Activated T-cell treated with anti-CD3 and anti-CD28 coated beads for 4 hours (primary cell): Measurements from ENCODE around the gene SERPINA5.
"Not testable (repeated sequence)": the region's sequence is repeated elsewhere in the genome, so short reads cannot be mapped to it uniquely, and the experiment has no call there.

Experiments used
- DNase-seq: peaks from one replicate; pipeline ENCODE4 v3.0.0-alpha.2; 2020

The SERPINA5 gene

DNA sequence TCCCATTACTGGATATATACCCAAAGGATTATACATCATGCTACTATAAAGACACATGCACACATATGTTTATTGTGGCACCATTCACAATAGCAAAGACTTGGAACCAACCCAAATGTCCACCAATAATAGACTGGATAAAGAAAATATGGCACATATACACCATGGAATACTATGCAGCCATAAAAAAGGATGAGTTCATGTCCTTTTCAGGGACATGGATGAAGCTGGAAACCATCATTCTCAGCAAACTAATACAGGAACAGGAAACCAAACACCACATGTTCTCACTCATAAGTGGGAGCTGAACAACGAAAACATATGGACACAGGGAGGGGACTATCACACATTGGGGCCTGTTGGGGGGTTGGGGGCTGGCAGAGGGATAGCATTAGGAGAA is 27.7 kb downstream of the SERPINA5 start:
- not testable (repeated sequence) for DNase-seq

DNA sequence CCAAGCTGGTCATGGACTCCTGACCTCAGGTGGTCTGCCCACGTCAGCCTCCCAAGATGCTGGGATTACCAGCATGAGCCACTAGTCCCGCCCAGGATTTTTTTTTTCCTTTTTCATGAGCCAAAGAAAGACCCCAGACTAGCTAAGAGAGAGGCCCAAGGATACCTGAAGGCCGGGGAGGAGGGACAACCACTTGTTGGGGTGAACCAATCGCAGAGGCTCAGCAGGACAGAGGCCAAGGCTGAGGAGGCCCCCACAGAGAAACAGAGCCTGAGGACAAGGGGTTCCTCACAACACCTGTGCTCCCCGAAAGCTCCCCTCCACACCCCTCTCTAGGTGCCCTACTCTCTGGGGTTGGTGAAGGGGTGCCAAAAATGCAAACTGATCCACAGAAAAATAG is 30.0 kb downstream of the SERPINA5 start:
- DNase-seq = no peak

DNA sequence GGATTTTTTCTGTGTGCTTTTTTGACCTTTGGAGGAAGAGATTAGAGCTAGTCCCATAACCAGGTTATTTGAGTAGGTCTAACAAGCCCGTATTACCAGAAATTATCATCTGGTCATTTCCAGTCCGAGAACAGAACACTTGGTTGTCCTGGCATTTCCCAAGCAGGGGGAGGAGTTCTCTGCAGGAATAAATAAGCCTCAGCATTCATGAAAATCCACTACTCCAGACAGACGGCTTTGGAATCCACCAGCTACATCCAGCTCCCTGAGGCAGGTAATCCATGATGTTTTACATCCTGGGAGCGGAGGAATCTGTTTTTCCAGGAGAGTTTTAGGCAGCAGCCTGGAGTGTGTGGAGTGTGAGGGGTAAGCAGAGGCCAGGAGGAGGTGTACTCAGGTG is 30.9 kb downstream of the SERPINA5 start, which contains the start of gene SERPINA3:
TSS of gene SERPINA3 (plus strand) at position 218 of the 400 bp plus-strand sequence. CDS start 2,051 bp downstream, outside the sequence.
- DNase-seq = no peak

DNA sequence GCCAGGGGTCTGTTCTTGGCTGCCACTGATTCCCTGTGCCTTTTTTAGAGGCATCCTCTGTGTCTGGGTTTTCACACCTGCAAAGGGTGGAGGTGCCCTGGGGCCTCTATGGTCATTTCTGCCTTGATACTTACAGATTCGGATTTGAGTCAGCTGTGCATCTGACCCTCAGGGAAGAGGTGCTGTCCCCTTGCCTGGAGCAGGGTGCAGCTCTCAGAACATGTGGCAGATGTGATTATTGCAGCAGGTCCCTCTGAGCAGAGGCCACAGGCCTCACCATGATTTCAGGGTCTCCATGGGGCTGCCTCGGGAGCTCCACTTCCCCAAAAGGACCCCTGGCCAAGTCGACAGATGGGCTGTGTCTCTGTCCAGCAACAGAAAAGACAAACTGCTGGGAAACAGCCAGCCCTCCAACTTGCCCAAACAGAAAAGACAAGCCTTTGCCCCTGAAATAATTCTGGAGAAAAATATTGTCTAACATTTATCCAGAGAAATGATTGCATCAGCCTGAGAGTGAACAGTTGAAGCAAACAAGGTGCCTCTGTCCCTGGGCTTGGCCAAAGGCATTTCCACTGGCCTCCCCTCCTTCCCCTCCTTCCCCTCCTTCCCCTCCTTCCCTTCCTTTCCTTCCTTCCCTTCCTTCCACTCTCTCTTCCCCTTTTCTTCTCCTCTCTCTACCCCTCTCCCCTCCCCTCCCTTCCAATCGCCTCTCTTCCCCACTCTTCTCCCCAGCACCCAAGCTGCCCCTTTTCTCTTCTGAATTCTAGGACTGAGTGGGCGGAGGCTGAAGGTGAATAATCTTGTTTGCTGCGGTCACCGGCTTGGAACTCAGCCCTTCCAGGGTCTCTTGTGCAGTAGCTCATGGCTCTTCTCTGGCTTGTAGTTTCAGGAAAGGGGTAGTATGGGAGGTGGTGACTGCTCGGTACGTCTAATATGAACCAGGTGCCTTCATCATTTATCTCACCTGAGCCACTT is 31.6 kb downstream of the SERPINA5 start:
- no peak for DNase-seq

DNA sequence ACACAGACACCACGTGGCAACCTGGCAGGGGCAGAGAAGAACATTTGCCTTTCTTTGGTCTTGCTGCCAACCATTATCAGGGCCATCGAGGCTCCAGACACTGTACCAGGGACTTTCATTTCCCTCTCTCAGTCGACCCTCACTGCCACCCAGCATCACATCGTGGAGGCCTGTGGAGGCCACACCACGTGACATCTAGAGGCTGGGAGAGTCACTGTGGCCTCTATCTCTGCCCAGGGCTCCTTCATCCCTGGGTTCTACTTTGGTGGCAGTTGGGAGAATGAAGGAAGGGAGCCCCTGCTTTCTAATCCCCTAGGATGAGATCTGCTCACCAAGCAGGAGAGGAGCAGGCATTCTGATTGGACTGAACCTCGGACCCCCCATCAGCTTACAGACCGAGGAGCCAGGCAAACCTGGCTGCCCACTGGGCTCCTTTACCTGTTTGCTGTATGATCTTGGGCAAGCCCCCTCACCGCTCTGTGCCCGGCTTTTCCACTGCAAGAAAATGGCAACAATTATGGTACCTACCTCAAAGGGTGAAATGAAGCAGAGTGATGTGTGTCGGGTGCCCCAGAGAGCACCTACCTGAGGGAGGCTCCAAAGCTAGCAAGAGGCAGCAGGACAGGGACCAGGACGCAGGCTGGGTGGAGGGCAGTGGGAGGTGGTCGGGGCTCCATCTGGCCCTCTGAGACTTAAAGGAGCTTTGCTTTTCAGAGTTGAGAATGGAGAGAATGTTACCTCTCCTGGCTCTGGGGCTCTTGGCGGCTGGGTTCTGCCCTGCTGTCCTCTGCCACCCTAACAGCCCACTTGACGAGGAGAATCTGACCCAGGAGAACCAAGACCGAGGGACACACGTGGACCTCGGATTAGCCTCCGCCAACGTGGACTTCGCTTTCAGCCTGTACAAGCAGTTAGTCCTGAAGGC is 32.8 kb downstream of the SERPINA5 start:
- no peak for DNase-seq

DNA sequence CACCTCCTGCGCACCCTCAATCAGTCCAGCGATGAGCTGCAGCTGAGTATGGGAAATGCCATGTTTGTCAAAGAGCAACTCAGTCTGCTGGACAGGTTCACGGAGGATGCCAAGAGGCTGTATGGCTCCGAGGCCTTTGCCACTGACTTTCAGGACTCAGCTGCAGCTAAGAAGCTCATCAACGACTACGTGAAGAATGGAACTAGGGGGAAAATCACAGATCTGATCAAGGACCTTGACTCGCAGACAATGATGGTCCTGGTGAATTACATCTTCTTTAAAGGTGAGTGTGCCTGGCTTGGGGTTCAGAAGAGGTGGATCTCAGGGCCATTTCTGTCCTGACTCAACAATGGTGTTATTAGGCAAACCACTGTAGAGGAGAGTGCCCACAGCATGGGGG is 33.6 kb downstream of the SERPINA5 start:
- no peak for DNase-seq

DNA sequence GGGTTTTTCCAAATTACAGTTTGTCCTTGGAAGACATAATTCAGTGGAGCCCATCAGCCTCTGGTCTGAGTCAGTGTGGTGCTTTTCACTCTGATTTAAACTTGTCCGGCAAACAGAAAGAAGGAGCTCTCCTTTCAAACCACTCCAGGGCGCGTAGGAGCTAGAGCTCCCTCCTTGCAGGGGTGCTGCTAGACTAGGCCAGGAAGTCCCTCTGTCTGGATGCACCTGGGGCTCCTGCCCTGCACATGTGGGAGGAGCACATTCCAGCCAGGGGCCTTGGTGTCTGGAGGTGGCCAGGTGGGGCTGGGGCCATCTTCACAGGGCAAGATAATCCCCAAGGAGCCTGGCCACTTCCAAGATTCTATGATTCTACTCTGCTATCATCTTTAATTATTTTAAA is 34.0 kb downstream of the SERPINA5 start:
- DNase-seq = no peak

DNA sequence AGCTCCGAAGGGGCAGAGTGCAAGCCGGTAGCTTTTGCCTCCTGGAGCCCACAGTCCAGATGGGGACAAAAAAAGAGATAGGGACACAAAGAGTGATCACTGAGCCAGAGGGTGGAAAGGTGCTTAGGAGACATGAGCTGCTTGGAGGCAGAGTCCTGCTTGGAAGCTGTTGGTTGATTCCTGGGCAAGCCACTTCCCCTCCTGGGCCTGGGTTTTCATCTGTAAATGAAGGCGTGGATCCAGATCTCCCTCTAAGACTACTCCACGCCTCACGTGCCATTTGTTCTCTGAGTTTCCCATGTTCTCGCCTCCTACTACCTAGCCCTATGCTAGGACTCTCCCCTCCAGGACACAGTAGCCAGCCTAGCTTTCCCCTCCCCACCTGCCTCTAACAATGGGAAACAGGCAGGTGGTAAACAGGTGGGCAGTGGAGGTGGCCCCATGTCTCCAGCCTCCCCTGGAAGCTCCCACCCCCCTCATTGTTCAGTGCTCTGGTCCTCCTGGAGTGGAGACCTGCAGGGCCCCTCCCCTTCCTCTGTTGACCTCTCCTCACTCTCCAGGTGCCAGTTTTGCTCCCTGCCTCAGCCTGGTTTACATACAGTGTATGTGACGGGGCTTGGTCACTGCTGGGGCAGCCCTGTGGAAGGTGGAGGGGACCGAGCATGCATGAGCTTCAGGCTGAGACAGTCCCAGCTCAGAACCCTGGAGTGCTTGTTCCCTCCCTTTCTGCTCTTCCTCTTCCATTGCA is 34.8 kb downstream of the SERPINA5 start:
- DNase-seq = no peak

DNA sequence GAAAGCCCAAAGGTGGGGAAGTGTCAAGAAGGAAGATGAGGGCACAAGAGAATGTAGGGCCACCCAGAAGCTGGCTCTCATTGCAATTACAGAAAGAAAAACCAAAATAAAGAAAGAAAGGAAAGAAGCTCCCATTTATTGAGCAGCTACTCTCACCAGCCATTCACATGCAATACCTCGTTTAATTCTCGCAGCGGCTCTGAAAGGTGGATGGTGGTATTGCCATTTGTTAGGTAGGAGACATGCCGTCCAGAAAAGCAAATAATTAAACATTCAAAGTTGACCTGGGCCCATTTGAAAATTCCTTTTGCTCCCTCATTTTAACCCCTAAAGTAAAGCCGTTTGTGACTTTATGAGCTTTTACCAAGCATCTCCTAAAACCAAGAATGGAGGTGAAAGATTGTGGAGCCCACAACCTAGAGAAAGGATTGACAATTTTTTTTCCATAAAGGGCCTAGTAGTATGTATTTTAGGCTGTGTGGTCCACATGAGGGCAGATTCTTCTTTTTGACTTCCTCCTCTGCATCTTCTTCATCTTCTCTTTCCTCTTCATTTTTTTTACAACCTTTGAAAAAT is 36.2 kb downstream of the SERPINA5 start:
- no peak for DNase-seq

DNA sequence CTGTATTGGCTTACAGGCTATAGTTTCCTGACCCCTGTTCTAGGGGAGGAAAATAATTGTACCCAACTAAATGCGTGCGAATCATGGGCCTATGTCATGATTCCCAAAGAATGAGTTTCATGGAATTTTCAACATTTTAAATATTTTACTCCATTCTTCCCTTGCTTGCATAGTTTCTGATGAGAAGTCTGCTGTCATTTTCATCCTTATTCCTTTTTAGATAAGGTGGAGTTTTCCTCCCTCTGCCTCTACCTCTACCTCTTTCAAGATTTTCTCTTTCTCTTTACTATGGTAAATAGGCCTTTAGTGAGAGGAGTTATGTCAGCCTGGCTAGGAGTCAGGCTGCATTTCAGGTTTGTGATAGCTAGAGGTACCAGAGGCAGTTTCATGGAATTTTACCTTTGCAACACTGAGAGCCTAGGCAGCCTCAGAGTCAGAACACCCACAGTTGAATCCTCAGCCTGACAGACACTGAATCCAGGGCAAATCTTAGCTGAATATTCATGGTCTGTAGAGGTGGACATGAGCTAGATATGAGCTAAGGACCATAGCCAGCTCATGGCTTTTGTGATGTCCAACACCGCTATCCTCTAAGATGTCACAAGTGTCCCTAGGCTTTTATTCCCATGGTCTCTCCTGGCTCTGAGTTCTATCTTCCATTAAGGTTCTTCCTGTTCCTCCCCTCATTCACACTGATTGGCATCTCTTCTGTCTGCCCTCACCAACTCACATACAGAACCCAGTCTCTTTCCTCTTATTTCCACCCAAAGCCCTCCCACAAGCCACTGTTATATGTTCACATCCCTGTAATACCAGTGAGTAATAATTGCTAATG is 37.0 kb downstream of the SERPINA5 start:
- no peak for DNase-seq

DNA sequence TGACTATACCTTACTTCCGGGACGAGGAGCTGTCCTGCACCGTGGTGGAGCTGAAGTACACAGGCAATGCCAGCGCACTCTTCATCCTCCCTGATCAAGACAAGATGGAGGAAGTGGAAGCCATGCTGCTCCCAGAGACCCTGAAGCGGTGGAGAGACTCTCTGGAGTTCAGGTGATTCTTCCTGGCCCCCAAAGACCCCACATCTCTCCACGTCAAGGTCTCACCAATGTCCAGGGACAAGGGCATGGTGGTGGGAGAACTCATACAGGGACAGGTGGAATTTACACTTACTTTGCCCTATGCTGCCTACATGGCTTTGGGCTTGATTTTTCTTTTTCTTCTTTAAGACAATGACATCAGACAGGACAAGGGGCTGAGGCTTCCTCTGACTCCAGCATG is 38.1 kb downstream of the SERPINA5 start:
- no peak for DNase-seq

DNA sequence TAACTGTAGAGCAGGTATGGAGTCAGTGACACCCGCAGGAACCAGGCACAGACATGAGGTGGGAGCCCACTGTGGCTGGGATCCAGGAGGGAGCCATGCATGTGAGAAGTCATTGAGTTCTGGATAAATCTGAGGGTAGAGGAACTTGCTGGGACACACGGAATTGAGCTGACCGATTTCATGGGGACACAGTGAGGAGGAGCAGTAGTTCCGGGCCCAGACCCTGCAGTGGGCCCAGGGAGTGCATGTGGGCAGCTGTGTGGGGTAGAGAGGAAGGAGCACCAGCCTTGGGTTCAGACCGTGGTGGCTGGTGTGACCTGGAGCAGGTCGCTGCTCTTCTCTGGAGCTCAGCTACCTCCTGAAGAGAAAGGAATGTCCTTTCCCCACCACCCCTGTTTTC is 39.4 kb downstream of the SERPINA5 start:
- no peak for DNase-seq

DNA sequence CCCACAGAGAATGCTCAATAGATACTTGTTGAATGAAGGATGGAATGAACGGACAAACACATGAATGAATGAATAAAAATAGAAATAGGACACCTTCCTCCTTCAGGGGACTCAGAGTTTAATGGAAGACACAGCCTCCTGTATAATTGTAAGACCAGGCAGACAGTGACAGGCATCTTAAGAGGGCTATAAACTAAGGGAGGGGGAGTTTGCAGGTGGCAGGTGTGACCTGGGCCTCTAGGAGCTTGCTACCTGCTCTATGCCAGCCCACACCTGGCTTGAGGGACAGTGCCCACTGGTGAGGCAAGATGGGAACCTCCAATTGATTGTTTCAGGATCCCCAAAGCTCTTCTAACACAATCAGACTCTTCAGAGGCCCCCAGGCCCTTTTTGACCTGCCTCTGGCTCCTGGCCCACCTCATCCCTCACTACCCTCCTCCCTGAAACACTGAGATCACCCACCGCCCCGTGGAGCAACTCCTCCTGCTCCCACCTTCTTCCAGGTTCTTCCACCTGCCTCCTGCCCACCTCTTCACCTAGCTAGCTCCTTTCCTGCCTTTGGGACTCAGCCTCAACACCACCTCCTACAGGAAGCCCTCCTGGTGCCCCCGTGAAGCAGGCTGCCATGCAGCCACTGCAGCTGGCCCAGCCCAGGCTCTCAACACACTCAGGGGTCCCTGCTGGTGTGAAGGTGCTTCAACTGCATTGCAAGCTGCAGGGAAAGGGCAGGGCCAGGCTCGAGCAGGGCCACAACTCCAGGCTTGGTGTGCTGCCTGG is 40.3 kb downstream of the SERPINA5 start:
- no peak for DNase-seq

DNA sequence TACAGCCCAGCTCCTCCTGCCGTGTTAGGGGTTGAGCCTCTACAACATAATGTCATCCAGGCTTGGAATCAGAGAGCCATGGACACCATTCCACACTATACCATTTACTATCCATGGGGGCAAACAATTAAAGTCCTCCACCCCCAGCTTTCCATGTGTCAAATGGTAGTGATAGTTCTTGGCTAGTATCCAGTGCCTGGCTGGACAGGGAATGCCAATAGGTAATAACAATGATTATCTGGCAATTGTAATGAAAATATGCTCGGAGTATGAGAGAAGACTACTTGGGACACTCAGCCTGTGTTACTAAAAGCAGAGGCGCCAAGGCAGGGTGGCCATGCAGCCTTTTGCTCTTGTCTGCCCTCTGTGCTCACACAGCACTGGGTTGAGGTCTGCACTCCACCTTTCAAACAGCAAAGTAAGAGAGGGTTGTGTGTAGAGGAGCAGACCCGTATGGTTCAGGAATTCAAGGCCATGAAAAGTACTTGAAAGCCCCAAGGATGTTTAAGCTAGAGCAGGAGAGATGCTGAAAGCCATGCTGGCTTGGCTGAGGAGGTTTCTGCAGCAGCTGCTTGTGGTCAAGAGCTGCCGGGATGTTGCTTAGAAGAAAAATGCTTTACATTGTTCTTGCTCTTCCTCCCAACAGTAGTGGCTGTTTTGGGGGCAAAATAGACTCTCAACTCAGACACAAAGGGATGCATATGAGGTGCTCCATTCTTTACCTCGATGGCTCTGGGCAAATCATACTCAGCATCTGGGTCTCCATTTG is 41.6 kb downstream of the SERPINA5 start:
- no peak for DNase-seq

DNA sequence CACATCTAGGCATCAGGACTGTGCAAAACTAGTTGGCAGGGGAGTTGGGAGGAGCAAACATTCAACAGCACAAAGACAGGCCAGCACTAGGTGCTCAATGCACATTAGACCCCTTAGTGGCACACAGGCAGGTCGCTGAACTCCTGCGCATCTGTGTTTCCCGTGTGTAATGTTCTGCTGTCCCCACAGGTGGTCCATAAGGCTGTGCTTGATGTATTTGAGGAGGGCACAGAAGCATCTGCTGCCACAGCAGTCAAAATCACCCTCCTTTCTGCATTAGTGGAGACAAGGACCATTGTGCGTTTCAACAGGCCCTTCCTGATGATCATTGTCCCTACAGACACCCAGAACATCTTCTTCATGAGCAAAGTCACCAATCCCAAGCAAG is 42.2 kb downstream of the SERPINA5 start:
- DNase-seq = no peak

DNA sequence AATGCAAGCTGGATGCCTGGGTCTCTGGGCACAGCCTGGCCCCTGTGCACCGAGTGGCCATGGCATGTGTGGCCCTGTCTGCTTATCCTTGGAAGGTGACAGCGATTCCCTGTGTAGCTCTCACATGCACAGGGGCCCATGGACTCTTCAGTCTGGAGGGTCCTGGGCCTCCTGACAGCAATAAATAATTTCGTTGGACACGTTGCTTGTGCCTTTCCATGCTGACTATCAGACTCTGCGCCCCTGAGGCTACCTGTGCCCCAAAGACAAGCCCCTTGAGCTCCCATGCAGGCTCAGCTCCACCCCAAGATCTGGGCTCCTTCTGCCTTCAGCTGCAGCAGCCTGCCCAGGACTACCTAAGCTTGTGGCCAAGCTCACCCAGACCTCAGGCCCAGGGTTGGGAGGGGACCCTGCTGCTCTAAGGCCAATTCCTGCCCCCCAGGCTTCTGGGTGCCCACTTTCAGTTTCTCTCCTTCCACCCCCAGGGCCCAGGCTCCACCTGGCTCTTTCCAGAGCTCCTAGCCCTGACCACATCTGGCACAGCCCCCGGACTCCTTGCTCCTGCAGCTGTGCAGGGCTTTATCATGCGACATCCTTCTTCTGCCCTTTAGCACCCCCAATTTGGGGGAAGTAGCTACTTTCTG is 42.8 kb downstream of the SERPINA5 start:
- DNase-seq = no peak

DNA sequence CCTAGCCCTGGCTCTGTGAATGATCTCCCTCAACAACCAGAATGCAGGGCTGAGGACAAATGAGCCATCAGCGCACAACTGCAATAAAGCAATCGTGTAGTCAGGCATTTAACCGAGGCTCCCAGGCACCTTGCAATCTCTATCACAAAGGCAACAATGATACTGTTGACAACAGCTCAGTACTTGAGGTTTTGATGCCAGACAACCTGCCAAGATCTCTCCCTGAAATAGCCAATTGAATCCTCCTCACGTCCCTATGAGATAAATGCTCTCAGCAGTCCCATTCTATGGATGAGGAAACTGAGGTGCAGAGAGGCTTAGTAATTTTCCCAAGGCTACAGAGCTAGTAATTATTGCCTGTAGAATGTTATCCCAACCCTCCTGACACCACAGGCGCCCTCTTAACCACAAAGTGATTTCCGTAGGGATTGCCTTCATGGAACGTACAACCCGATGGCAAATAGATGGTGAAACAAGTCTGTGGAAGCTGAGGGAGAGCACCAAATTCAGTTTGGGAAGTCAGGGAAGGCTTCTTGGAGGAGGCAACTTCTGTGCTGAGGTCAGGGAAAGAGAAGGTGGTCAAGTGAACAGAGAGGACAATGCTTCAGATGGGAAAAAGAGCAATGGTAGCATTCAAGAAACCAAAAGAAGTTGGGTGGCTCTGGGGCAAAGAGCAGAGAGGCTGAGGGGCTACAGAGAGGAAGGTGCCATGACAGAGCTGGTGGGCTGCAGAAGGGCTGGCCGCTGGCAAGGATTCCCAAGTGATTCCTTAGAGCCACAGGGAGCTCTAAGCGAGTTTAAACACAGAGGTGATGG is 43.5 kb downstream of the SERPINA5 start:
- DNase-seq = no peak

DNA sequence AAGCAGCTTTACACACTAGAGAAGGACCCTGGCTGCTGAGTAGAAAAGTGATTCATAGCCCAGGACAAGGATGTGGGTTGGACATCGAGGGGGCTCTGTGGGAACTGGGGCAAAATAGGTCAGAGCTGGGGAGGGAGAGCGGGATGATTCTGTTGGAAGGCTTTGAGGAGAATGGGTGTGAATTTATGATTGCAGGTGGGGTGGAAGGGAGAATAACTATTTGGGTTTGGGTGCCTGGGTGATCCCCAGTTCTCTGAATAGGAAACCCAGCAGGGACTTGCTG is 44.1 kb downstream of the SERPINA5 start:
- DNase-seq = no peak

DNA sequence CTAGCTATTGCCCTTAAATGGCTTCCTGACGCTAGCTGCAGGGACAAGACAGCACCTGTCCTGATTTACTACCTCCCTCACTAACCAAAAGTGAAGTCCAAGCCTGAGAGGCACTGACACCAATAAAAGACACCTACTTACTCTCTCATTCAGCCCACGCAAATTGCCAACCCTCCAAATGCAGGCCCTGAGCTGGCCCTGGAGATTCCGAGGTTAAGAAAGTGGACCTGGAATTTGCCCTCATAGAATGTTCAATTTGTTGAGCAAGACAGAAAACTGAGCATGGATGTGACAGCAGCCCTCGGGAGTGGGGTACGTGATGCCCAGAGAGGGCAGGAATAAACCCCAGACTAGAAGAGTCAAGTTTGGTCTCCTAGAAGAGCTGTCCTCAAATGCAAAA is 47.4 kb downstream of the SERPINA5 start:
- DNase-seq = no peak
